Neuronal stem cell (in vitro differentiated cells): ENCODE results near the gene PDK2.

Source experiments
- DNase-seq: peaks from one replicate; pipeline ENCODE4 v3.0.0-alpha.2; 2013; ENCODE audit warnings: low spot score
- H2AFZ ChIP-seq: one replicate; pipeline ENCODE4 v1.6.1; 2013; ENCODE audit warnings: mild to moderate bottlenecking, low read length, inconsistent platforms
- H2AK5ac ChIP-seq: 2 replicates; pipeline ENCODE4 v1.6.1; 2013; ENCODE audit warnings: low read depth, mild to moderate bottlenecking, inconsistent platforms, low read length, moderate library complexity, mixed read lengths
- H2BK120ac ChIP-seq: 2 replicates; pipeline ENCODE4 v1.6.1; 2013; ENCODE audit warnings: low read depth, mild to moderate bottlenecking, inconsistent platforms, low read length, moderate library complexity, mixed read lengths
- H2BK12ac ChIP-seq: one replicate; pipeline ENCODE4 v1.6.1; 2013; ENCODE audit warnings: low read length, inconsistent platforms
- H2BK15ac ChIP-seq: 2 replicates; pipeline ENCODE4 v1.6.1; 2013; ENCODE audit warnings: mild to moderate bottlenecking, low read length, inconsistent platforms, mixed read lengths
- H2BK5ac ChIP-seq: one replicate; pipeline ENCODE4 v1.6.1; 2013; ENCODE audit warnings: inconsistent platforms, mild to moderate bottlenecking, low read length, moderate library complexity
- H3K14ac ChIP-seq: one replicate; pipeline ENCODE4 v1.6.1; 2013; ENCODE audit warnings: low read length, inconsistent platforms
- H3K18ac ChIP-seq: 2 replicates; pipeline ENCODE4 v1.6.1; 2013; ENCODE audit warnings: low read length, inconsistent platforms
- H3K23ac ChIP-seq: 2 replicates; pipeline ENCODE4 v1.6.1; 2013; ENCODE audit warnings: low read depth, mild to moderate bottlenecking, mixed read lengths, low read length, inconsistent platforms; ENCODE audit not compliant: poor library complexity
- H3K27ac ChIP-seq: replicated peaks from 3 replicates; pipeline ENCODE4 v1.5.1; 2013; ENCODE audit warnings: low read length, inconsistent platforms
- H3K27me3 ChIP-seq, 3 experiments: 2 replicates each; pipeline ENCODE4 v1.6.1; 2013; ENCODE audit warnings: low read length in 3 of 3, mild to moderate bottlenecking in 2 of 3, inconsistent platforms in 1 of 3, low read depth in 1 of 3, mixed read lengths in 1 of 3, moderate library complexity in 1 of 3; ENCODE audit not compliant: control insufficient read depth in 3 of 3, insufficient read depth in 3 of 3
- H3K36me3 ChIP-seq, 2 donors: replicated peaks in 1 of 2; 2 replicates each; pipeline ENCODE4 v1.6.1; 2013; ENCODE audit warnings: low read length in 2 of 2; ENCODE audit not compliant: control insufficient read depth in 2 of 2, insufficient read depth in 2 of 2
- H3K4ac ChIP-seq: 2 replicates; pipeline ENCODE4 v1.6.1; 2013; ENCODE audit warnings: inconsistent platforms, mild to moderate bottlenecking, low read length, moderate library complexity
- H3K4me1 ChIP-seq, 2 donors: 1 replicate in 1 of 2; 2 replicates in 1 of 2; pipeline ENCODE4 v1.6.1; 2013; ENCODE audit warnings: low read length in 2 of 2, low read depth in 1 of 2; ENCODE audit not compliant: control insufficient read depth in 2 of 2, insufficient read depth in 1 of 2
- H3K4me2 ChIP-seq: one replicate; pipeline ENCODE4 v1.6.1; 2013; ENCODE audit warnings: mild to moderate bottlenecking, low read length, inconsistent platforms; ENCODE audit not compliant: insufficient read depth, poor library complexity, severe bottlenecking
- H3K4me3 ChIP-seq, 2 donors: 2 replicates each; pipeline ENCODE4 v1.5.1; 2013; ENCODE audit warnings: low read length in 2 of 2, mild to moderate bottlenecking in 2 of 2, inconsistent platforms in 1 of 2, moderate library complexity in 1 of 2
- H3K79me1 ChIP-seq: one replicate; pipeline ENCODE4 v1.6.1; 2013; ENCODE audit warnings: low read depth, mild to moderate bottlenecking, inconsistent platforms, low read length, moderate library complexity
- H3K9ac ChIP-seq: one replicate; pipeline ENCODE4 v1.6.1; 2013; ENCODE audit warnings: mild to moderate bottlenecking, low read depth, low read length, inconsistent platforms; ENCODE audit not compliant: poor library complexity
- H3K9me3 ChIP-seq, 2 donors: replicated peaks in 1 of 2; 2 replicates each; pipeline versions ENCODE3 to v1.6.1; 2013; ENCODE audit warnings: low read length in 2 of 2, mild to moderate bottlenecking in 2 of 2, inconsistent platforms in 1 of 2, low read depth in 1 of 2, mixed read lengths in 1 of 2, moderate library complexity in 1 of 2; ENCODE audit not compliant: control insufficient read depth in 2 of 2, insufficient read depth in 1 of 2
- H4K8ac ChIP-seq: one replicate; pipeline ENCODE4 v1.6.1; 2013; ENCODE audit warnings: low read depth, mild to moderate bottlenecking, inconsistent platforms, low read length, moderate library complexity
- H4K91ac ChIP-seq: one replicate; pipeline ENCODE4 v1.6.1; 2013; ENCODE audit warnings: low read length, low read depth, mild to moderate bottlenecking, inconsistent platforms; ENCODE audit not compliant: poor library complexity
- WGBS, 2 donors: extraction: QIAGEN DNeasy Blood & Tissue Kit; methylation state at CpG; one replicate each; pipeline ENCODE4 v1.1.7; 2013; ENCODE audit warnings: missing lambda C conversion rate in 2 of 2, mixed read lengths in 1 of 2; ENCODE audit not compliant: insufficient read length in 2 of 2, insufficient replicate concordance in 1 of 2; ENCODE audit errors: extremely low coverage in 2 of 2; 5-methylcytosine and 5-hydroxymethylcytosine counted together

Gene PDK2

DNA sequence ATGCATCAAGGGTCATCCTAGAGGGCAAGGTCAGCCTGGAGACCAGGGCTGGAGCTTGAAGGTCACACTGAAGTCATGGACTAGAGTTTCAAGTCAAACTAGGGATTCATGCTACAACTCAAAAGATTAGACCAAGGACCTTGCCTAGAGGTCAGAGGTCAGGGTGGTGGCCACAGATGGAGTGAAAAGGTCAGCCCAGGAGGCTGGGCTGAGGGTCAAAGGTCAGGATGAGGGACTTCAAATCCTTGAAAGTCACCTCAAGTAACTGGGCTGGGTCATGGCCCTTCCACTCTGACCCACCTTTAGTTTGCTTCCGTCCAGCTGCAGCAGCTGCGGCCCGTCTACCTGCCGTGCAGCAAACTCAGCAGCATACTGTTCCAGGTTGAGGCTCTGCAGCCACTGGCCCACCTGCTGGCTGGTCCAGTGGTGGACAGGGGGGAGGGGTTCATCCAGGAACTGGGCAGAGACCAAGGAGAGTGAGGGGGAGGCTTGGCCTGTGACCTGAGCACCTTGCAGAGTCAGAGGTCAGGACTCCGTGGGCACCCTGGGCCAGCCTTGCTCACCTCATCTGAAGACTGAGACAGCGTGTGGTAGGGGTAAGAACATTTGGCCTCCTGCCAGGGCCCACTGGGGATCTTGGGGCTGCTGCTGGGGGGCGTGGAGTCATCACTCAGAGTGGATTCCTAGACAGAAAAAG lies 18.6 kb downstream of the PDK2 start:
- Histone ChIP-seq H2AK5ac (peak overlapping the region; percentile 48), H3K4me3 (no peak overlapping the region), H2BK15ac (peak overlapping the region; percentile 7), H2BK120ac (peak overlapping the region; percentile 44), H3K4me2 (no peak overlapping the region), H3K14ac (peak overlapping the region; percentile 25), H2AFZ (no peak overlapping the region), H3K4ac (no peak overlapping the region), H4K8ac (no peak overlapping the region), H3K4me1 (peaks cover 18 to 19% of the 10 kb centered on the region in 2 donors), H3K36me3 (peaks cover 12 to 36% of the 10 kb centered on the region in 2 donors), H3K9ac (no peak overlapping the region), H3K9me3 (no peaks in the 10 kb centered on the region), H2BK5ac (peak overlapping the region; percentile 21), H3K18ac (peak overlapping the region; percentile 5), H2BK12ac (no peak overlapping the region), H3K79me1 (peaks cover under 1% of the 10 kb centered on the region), H3K27ac (no peak overlapping the region), H4K91ac (peak overlapping the region; percentile 11), H3K23ac (peak overlapping the region; percentile 60), H3K27me3 (peaks cover 0 to 3% (median 0%) of the 10 kb centered on the region in 3 experiments)
- no peak for DNase-seq
- WGBS, 2 donors = no CpG with 5 or more reads among the region's 7 CpGs

GRCh38 chr17:50114401-50114800 lies 19.2 kb downstream of the PDK2 start:
- Histone ChIP-seq H3K9ac (no peak overlapping the region), H3K79me1 (no peaks in the 10 kb centered on the region), H2AFZ (no peak overlapping the region), H3K27ac (no peak overlapping the region), H2BK15ac (peak overlapping the region; percentile 7), H3K4me1 (peaks cover 18 to 19% of the 10 kb centered on the region in 2 donors), H3K9me3 (no peaks in the 10 kb centered on the region), H4K91ac (no peak overlapping the region), H2BK12ac (no peak overlapping the region), H4K8ac (no peak overlapping the region), H3K4me3 (no peak overlapping the region), H3K36me3 (peaks cover 9 to 33% of the 10 kb centered on the region in 2 donors), H3K23ac (peak overlapping the region; percentile 60), H3K18ac (peak overlapping the region; percentile 15), H2BK120ac (peak overlapping the region; percentile 44), H3K4ac (no peak overlapping the region), H2BK5ac (peak overlapping the region; percentile 21), H3K14ac (no peak overlapping the region), H2AK5ac (peak overlapping the region; percentile 48), H3K4me2 (no peak overlapping the region), H3K27me3 (peaks cover 0 to 3% (median 0%) of the 10 kb centered on the region in 3 experiments)
- no peak for DNase-seq
- WGBS, 2 donors = no CpG with 5 or more reads among the region's 4 CpGs

DNA sequence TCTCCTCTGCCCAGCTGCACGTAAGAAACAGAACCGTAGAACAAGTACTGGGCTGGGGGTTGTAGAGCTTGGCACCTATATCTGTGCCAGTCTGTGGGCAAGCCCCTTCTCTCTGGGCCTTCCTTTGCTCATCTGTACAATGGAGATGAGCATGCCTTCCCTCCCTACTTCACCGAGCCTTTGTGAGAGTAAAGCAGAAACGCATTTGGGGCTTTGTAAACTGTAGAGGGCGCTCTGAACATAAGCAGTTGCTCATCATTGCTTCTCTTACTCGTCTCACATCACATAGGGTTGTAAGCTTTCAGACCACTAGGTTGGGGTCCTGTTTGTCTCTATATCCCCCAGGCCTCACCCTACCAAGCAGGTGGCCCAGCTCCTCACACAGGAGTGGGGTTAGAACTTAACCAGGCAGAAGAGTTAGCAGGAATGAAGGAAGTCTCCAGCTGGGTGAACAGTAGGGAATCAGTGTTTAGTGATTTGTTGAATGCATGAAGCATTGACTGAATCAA lies 19.8 kb downstream of the PDK2 start:
- Histone ChIP-seq H3K4me3 (no peak overlapping the region), H3K9ac (no peak overlapping the region), H3K27me3 (peaks cover 0 to 3% (median 0%) of the 10 kb centered on the region in 3 experiments), H2BK5ac (no peak overlapping the region), H3K4me2 (no peak overlapping the region), H2BK120ac (no peak overlapping the region), H3K4me1 (peaks cover 18 to 19% of the 10 kb centered on the region in 2 donors), H2AFZ (no peak overlapping the region), H2AK5ac (no peak overlapping the region), H3K9me3 (no peaks in the 10 kb centered on the region), H3K79me1 (no peaks in the 10 kb centered on the region), H4K91ac (no peak overlapping the region), H2BK12ac (no peak overlapping the region), H4K8ac (no peak overlapping the region), H3K14ac (no peak overlapping the region), H3K27ac (no peak overlapping the region), H3K18ac (no peak overlapping the region), H3K36me3 (peaks cover 8 to 29% of the 10 kb centered on the region in 2 donors), H3K23ac (no peak overlapping the region), H2BK15ac (no peak overlapping the region), H3K4ac (no peak overlapping the region)
- no CpG with 5 or more reads among the region's 6 CpGs for WGBS, 2 donors
- no peak for DNase-seq

- Histone ChIP-seq H3K79me1 (no peaks in the 10 kb centered on the region), H3K4me2 (no peak overlapping the region), H4K91ac (no peak overlapping the region), H2BK120ac (no peak overlapping the region), H3K4ac (no peak overlapping the region), H2AK5ac (no peak overlapping the region), H3K4me3 (no peak overlapping the region), H3K9ac (no peak overlapping the region), H3K27me3 (peaks cover 0 to 3% (median 0%) of the 10 kb centered on the region in 3 experiments), H2AFZ (no peak overlapping the region), H3K4me1 (peaks cover 17 to 19% of the 10 kb centered on the region in 2 donors), H3K9me3 (no peaks in the 10 kb centered on the region), H3K36me3 (peaks cover 4 to 22% of the 10 kb centered on the region in 2 donors), H3K18ac (no peak overlapping the region), H2BK12ac (no peak overlapping the region), H3K23ac (peak overlapping the region; percentile 14), H2BK15ac (no peak overlapping the region), H4K8ac (no peak overlapping the region), H3K27ac (no peak overlapping the region), H3K14ac (no peak overlapping the region), H2BK5ac (no peak overlapping the region)
- DNase-seq = no peak
- no CpG with 5 or more reads among the region's 17 CpGs for WGBS, 2 donors
Observed at GRCh38 chr17:50115756-50116155, 20.6 kb downstream of the PDK2 start.
